ENCODE results near the gene ASTN2. TPM values are rescaled to one million over a fixed set of nuclear protein-coding genes. Genes with fewer than 3 reads are reported as not detected.

Gene ASTN2
- total RNA-seq, 1 donor from 2014 or later, result 13.6 TPM

GRCh38 chr9:117008461-117008860 lies 406.4 kb downstream of the ASTN2 start:
- DNase-seq (ENCODE audit: low read depth), result no peak
- H3K9me3 ChIP-seq (ENCODE audit: insufficient read depth, low read depth, low read length), result no peaks in the 10 kb centered on the region

GRCh38 chr9:117002686-117003085 lies 412.2 kb downstream of the ASTN2 start:
- Mint-ChIP-seq H3K36me3 (ENCODE audit: low read depth, unreplicated experiment) (no peaks in the 10 kb centered on the region), H3K4me1 (ENCODE audit: low read depth, unreplicated experiment) (no peaks in the 10 kb centered on the region), H3K27me3 (ENCODE audit: low read depth, unreplicated experiment) (no peaks in the 10 kb centered on the region), H3K9me3 (ENCODE audit: unreplicated experiment) (no peaks in the 10 kb centered on the region), H3K4me3 (ENCODE audit: unreplicated experiment) (no peak overlapping the region), H3K27ac (ENCODE audit: unreplicated experiment) (no peak overlapping the region)
- Histone ChIP-seq H3K9me3 (ENCODE audit: insufficient read depth, low read depth, low read length) (no peaks in the 10 kb centered on the region), H3K4me3 (ENCODE audit: insufficient read depth, low read depth, low read length) (no peak overlapping the region), H3K36me3 (ENCODE audit: insufficient read depth, low read length) (no peaks in the 10 kb centered on the region), H3K4me1 (ENCODE audit: insufficient read depth, low read length) (no peaks in the 10 kb centered on the region), H3K79me2 (ENCODE audit: insufficient read depth, low read length) (no peaks in the 10 kb centered on the region), H4K20me1 (ENCODE audit: insufficient read depth, low read length) (no peaks in the 10 kb centered on the region), H3K27ac (ENCODE audit: low read depth, low read length) (no peak overlapping the region), H2AFZ (ENCODE audit: low read depth, low read length) (no peak overlapping the region), H3K27me3 (ENCODE audit: insufficient read depth, low read length) (no peaks in the 10 kb centered on the region), H3K9ac (ENCODE audit: low read length) (no peak overlapping the region), H3K4me2 (ENCODE audit: low read length) (no peak overlapping the region)
- TF ChIP-seq EZH2 (IDR thresholded peaks at IDR 0.05; ENCODE audit: insufficient read depth, low read length), result no peak
- no peak for TF ChIP-seq CTCF (IDR thresholded peaks at IDR 0.05; ENCODE audit: insufficient read depth, low read depth, low read length)
- no peak for FAIRE-seq
- no peak for DNase-seq (ENCODE audit: low read depth)

More at GRCh38 chr9:117008461-117008860, 406.4 kb downstream of the ASTN2 start:
- no peak overlapping the region for H3K4me2 ChIP-seq (ENCODE audit: low read length)
- H3K36me3 ChIP-seq (ENCODE audit: insufficient read depth, low read length), result no peaks in the 10 kb centered on the region
- no peaks in the 10 kb centered on the region for H3K27me3 ChIP-seq (ENCODE audit: insufficient read depth, low read length)
- Mint-ChIP-seq H3K9me3 (ENCODE audit: unreplicated experiment) (no peaks in the 10 kb centered on the region), H3K27ac (ENCODE audit: unreplicated experiment) (no peak overlapping the region), H3K4me1 (ENCODE audit: low read depth, unreplicated experiment) (no peaks in the 10 kb centered on the region), H3K36me3 (ENCODE audit: low read depth, unreplicated experiment) (no peaks in the 10 kb centered on the region), H3K27me3 (ENCODE audit: low read depth, unreplicated experiment) (no peaks in the 10 kb centered on the region), H3K4me3 (ENCODE audit: unreplicated experiment) (no peak overlapping the region)
- H3K9ac ChIP-seq (ENCODE audit: low read length), result no peak overlapping the region
- TF ChIP-seq CTCF (IDR thresholded peaks at IDR 0.05; ENCODE audit: insufficient read depth, low read depth, low read length) (no peak), EZH2 (IDR thresholded peaks at IDR 0.05; ENCODE audit: insufficient read depth, low read length) (no peak)
- no peak overlapping the region for H3K27ac ChIP-seq (ENCODE audit: low read depth, low read length)
- no peak overlapping the region for H2AFZ ChIP-seq (ENCODE audit: low read depth, low read length)
- H3K4me1 ChIP-seq (ENCODE audit: insufficient read depth, low read length), result no peaks in the 10 kb centered on the region
- H3K79me2 ChIP-seq (ENCODE audit: insufficient read depth, low read length), result no peaks in the 10 kb centered on the region
- FAIRE-seq, result no peak
- no peaks in the 10 kb centered on the region for H4K20me1 ChIP-seq (ENCODE audit: insufficient read depth, low read length)
- no peak overlapping the region for H3K4me3 ChIP-seq (ENCODE audit: insufficient read depth, low read depth, low read length)

- Histone ChIP-seq H3K36me3 (ENCODE audit: insufficient read depth, low read length) (no peaks in the 10 kb centered on the region), H4K20me1 (ENCODE audit: insufficient read depth, low read length) (no peaks in the 10 kb centered on the region), H3K27me3 (ENCODE audit: insufficient read depth, low read length) (no peaks in the 10 kb centered on the region), H3K79me2 (ENCODE audit: insufficient read depth, low read length) (no peaks in the 10 kb centered on the region), H3K4me2 (ENCODE audit: low read length) (no peak overlapping the region), H3K27ac (ENCODE audit: low read depth, low read length) (no peak overlapping the region), H3K4me1 (ENCODE audit: insufficient read depth, low read length) (no peaks in the 10 kb centered on the region), H3K4me3 (ENCODE audit: insufficient read depth, low read depth, low read length) (no peak overlapping the region), H3K9ac (ENCODE audit: low read length) (no peak overlapping the region), H2AFZ (ENCODE audit: low read depth, low read length) (no peak overlapping the region), H3K9me3 (ENCODE audit: insufficient read depth, low read depth, low read length) (no peaks in the 10 kb centered on the region)
- FAIRE-seq (no peak), DNase-seq (ENCODE audit: low read depth) (no peak)
- Mint-ChIP-seq H3K4me3 (ENCODE audit: unreplicated experiment) (no peak overlapping the region), H3K4me1 (ENCODE audit: low read depth, unreplicated experiment) (no peaks in the 10 kb centered on the region), H3K36me3 (ENCODE audit: low read depth, unreplicated experiment) (no peaks in the 10 kb centered on the region), H3K27me3 (ENCODE audit: low read depth, unreplicated experiment) (no peaks in the 10 kb centered on the region), H3K27ac (ENCODE audit: unreplicated experiment) (no peak overlapping the region), H3K9me3 (ENCODE audit: unreplicated experiment) (no peaks in the 10 kb centered on the region)
- TF ChIP-seq EZH2 (IDR thresholded peaks at IDR 0.05; ENCODE audit: insufficient read depth, low read length) (no peak), CTCF (IDR thresholded peaks at IDR 0.05; ENCODE audit: insufficient read depth, low read depth, low read length) (no peak)
Measured at GRCh38 chr9:117000834-117001233, 414.0 kb downstream of the ASTN2 start.
